NCI-H82 (cell line): ENCODE data around the gene CEND1.

Experiments used
- DNase-seq: peaks from one replicate; lab custom pipeline; 2025; lab: John Stamatoyannopoulos, UW

The CEND1 gene

DNA sequence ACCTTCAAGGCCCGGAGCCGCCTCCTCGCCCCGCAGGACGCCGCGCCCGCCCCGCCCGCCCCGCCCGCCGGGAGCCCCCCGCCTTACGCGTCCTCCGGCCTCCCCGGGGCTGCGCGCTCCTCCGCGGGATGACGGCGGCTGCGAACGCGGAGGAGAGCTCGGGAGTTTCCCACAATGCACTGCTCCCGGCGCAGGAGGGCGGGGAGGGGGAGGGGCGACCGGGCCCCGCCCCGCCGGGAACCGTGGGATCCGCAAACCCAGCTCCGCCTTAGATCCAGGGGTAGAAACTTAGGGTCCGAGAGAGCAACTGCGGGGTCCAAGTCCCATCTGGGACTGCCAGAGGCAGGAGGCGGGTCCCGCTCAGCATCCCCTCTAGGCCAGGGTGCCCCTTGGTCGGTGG, at the start of gene CEND1:
Gene CEND1, minus strand, starts transcription at position 148 of the 400 bp plus-strand sequence. CDS start 1,514 bp downstream, outside the sequence.
- DNase-seq, result peak; percentile 67

DNA sequence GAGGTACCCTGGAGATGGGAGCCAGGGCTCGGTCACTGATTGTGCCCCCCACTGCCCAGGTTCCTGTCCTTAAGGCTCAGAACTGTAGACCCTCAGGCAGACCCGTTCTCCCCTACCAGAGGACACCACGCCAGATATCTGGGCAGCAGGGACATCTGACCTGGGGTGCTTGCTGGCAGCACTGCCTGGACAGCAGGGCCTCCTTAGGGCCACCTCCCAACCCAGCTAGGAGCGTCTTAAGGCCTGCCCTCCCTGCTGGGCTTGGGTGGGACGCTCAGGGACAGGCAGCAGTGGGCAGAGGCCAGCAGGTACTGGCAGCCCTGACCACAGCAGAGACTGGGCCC, 49.4 kb upstream of the CEND1 start:
- DNase-seq, result no peak

DNA sequence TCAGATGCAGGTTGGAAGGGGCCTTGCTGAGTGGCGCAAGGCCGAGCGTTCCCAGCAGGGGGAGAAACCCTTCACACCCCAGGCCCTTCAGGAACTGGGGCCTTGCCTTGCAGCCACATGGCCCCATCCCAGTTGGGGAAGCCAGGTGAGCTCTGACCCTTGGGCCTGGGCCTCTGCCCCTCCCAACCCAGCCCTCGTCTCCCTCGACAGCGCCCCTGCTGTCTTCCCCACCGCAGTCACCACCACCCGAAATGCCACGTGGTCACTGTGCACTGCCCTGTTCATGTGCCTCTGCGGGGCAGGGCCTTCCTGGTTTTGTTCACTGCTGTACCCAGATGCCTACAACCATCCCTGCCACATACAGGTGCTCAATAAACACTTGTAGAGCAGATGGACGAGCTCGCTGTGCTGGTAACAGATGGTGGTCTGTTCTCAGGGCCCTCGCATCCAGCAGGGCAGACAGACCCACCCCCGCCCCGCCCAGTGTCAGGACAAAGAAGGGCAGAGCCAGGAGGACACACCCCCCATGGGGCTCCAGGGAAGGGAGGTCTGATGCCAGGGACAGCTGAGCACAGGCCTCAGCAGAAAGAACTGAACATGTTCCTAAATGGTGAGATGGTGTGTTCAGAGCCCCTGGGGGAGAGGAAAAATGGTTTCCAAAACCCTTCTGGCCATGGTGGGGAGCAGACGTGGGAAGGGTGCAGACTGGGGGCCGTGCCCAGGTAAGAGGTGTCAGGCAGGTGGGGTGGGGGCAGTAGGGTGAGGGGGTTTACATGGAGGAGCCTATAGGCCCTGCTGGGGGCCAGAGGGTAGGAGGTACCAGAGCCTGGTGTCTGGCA, 48.8 kb upstream of the CEND1 start:
- peak; percentile 81 for DNase-seq

DNA sequence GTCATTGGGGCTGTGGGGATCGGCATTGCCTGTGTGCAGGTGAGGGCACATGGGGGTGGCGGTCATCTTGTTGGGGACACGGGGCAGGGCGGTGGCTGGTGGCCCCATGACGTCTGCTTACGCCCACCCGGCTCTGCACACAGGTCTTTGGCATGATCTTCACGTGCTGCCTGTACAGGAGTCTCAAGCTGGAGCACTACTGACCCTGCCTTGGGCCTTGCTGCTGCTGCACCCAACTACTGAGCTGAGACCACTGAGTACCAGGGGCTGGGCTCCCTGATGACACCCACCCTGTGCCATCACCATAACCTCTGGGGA, 48.1 kb upstream of the CEND1 start:
- DNase-seq, result no peak

DNA sequence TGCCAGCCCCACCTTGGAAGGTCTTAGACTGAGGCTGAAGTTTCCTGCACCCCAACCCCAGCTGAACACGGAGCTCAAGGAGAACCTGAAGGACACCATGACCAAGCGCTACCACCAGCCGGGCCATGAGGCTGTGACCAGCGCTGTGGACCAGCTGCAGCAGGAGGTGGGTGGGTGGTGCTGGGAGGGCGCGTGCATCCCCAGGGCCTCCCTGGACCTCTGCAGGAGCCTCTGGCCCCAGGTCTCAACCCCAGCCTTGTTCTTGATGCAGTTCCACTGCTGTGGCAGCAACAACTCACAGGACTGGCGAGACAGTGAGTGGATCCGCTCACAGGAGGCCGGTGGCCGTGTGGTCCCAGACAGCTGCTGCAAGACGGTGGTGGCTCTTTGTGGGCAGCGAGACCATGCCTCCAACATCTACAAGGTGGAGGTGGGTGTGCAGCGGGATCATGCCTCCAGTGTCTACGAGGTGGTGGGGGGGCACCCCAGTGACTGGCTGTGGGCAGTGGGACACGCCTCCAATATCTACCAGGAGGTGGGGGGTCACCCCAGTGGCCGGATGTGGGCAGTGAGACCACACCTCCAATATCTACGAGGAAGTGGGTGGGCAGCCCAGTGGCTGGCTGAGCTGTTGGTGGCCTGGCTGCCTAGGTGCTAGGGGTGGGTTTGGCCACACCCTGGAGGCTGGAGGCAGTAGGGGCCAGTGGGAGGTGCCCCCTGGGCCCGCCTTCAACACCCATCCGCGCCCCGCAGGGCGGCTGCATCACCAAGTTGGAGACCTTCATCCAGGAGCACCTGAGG, 47.5 kb upstream of the CEND1 start:
- DNase-seq, result no peak

DNA sequence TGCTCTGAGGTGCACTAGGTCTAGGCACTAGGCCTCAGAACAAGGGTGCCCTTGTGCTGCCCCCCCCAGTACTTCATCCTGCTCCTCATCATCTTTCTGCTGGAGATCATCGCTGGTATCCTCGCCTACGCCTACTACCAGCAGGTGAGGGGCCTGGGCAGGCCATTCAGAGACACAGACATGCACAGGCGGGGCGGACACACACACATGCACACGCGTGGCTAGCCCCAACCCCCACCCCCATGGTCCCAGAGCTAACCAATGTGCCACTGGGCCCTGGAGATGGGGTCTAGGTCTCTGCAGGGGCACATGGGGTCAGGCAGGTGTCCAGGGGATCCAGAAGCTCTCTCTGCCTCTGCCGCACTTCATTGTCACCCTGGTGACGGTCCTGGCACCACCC, 46.8 kb upstream of the CEND1 start:
- DNase-seq, result no peak

DNA sequence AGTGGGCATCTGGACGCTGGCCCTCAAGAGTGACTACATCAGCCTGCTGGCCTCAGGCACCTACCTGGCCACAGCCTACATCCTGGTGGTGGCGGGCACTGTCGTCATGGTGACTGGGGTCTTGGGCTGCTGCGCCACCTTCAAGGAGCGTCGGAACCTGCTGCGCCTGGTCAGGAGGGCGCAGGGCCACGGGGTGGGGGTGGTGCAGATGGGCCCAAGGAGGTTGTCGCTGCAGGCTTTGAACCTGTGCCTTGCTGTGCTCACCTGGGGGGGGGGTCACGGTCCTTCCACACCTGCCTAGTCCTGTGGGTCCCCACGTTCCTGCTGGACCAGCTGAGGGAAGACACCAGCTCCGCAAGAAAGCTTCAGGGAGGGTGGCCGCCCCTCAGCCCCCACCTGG, 46.4 kb upstream of the CEND1 start:
- DNase-seq, result no peak

DNA sequence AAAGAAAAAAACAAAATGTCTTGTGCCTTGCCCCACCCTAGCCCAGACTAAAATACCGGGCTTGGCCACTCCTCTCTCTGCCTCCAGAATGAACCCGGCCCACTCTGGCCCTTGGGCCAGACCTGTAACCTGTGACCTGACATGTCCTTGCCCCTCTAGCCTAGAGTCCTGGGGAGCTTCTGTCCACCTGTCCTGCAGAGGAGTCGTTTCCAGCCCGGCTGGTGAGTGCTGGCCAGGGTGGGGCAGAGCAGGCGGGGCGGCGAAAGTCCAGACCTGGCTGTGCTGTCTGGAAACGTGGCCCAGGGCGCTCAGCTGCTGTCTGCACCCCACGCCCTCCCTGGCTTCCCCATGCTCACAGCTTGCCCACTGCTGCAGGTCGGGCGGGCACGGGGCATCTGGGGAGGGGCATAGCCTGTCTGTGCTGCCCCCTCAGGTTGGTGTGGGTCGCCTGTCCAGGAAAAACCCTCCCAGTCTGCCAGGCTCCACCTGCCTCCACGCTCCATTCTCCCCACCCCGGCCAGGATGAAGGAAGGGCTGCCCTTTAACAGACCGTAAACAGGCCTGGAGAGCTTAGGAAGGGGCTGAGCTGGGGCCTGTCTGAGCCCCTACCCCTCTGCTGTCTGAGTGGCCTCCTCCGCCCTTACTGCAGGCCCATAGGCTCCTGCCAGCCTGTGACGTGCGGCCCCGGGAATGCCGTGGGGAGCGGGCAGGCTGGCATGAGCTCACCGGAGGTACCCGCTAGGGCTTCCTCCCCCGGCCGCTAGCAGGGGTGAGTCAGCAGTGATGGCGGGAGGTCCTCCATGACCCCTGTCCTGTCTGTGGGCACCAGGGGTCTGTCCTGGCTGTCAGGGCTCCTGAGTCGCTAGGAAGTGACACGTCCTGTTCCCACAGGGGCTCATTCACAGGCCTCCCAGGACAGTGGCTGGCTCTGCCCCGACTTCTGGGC, 44.8 kb upstream of the CEND1 start:
- no peak for DNase-seq

DNA sequence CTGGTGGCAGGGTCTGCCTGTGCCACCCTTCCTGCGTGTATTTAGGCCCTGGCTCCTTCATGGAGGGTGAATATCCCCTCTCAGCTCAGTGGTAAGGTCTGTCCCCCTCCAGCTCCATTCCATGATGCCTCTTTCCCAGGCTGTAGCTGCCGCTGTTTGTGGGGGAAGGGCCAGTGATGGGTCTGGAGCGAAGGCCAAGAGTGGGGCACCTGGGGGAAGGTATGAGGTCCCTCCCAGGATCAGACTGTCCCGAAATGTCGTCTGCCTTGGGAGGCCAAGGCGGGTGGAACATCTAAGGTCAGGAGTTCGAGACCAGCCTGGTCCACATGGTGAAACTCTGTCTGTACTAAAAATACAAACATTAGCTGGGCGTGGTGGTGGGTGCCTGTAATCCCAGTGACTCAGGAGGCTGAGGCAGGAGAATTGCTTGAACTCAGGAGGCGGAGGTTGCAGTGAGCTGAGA, 44.0 kb upstream of the CEND1 start:
- DNase-seq, result peak; percentile 45

DNA sequence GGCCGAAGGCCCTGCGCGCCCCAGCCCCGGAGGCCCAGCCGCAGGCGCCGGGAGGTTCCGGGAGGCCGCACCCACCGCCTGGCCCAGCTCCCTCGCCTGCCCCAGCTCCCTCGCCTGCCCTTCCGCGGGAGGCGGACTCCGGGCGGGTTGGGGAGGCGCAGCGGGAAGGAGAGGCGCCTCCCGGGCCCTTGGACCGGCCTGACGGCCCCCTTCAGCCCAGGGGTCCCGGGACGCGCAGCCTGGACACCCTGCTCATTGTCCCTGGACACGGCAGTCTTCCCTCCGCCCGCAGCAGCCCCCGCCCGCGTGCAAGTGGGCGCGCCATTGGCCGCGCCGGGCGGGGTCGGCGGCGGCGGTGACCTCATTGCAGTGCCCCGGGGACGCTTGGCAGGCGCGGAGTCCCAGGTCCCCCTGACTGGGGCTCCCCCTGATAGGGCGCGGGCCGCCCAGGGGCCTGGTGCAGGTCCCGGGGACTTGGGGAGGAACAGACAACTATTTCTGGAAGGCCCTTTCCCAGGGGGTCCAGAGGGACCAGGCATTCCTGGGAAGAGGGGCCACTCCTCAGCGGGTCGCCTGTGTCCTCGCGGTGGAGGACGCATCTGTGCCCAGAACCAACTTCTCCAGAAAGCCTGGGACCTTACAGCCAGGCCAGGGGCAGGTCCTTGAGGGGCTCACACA, 43.4 kb upstream of the CEND1 start:
- peak; percentile 48 for DNase-seq

DNA sequence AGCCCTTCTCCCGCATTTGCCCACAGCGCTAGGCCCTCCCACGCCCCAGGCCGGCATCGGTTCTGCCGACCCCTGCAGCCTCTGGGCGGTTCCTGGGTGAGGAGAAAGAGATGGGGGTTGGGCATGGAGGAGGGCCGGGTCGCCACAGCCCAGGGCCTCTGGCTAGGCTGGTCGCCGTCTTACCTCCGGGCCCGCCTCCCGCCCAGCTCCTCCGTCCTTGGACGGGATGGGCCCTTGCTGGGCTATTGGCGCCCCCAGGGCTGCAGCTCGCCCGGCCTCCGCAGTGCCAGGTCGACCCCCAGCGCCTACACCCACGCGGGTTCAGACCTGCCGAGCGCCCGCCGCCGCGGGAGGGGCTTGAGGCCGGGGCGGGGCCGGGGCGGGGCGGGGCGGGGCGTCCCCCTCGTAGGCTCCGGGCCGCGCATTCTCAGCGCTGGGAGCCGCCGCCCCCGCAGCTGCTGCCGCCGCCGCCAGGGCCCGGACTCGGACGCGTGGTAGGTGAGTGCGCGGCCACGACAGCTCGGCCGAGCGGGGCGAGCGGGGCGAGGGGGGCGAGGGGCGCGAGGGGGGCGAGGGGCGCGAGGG, 42.7 kb upstream of the CEND1 start, which contains the start of gene CD151:
Gene CD151, plus strand, starts transcription at position 424 of the 585 bp plus-strand sequence. CDS start 3,118 bp downstream, outside the sequence.
- peak; percentile 76 for DNase-seq

DNA sequence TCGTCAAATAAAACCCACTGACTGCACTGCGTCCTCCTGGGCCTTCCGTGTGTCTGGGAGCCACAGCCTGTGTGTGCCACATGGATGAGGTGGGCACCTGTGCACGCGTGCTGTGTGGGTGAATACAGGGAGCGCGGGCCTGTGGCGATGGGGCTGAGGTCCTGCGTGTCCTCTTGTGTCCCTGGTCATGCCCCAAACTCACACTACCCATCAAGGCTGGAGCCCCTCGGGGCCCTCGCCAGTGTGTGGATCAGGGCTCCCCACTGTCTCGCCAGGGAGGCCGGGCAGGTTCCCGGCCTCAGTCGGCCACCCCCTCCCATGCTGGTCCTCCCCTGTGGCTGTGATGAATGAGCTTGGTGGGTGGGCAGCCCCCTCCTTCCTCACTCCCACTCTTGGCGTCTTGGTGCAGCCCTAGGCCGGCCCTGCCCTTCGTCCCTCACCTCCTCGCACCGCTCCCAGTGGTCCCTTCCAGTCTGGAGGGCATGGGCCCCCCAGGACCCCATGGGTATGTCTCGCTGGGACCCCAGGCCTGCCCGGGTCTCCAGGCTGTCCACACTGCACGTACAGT, 42.2 kb upstream of the CEND1 start:
- DNase-seq, result no peak

DNA sequence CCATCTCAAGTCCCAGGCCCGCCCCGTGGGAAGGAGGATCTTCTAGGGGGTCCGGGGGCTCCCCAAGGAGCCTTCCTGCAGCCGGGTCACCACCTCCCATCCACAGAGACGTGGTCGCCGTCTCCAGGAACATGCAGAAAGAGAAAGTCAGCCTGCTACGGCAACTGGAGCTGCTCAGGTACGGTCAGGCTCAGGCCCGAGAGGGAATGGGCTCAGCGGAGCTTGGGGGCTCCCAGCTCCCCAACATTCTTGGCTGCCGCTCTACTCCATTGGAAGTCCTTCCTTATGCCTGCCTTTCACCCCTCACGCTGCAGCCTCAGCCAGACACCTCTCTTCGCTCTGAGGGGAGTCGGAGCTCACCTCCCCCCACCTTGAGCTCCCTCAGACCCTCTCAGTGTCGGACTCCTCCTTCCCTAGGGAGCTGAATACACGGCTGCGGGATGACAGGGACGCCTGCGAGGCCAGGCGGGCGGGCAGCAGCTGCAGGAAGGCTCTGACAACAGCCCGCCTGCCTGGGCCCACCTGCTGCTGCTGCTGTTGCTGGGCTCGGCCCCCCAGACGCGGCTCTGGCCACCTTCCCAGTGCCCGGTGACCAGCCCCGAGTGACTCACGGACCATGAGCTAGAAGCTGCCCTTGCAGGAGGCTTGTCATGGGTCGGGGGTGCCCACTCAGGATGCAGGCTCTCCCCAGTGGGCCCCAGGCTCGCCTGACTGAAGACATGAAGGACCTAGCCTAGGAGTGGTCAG, 41.4 kb upstream of the CEND1 start:
- peak; percentile 43 for DNase-seq

DNA sequence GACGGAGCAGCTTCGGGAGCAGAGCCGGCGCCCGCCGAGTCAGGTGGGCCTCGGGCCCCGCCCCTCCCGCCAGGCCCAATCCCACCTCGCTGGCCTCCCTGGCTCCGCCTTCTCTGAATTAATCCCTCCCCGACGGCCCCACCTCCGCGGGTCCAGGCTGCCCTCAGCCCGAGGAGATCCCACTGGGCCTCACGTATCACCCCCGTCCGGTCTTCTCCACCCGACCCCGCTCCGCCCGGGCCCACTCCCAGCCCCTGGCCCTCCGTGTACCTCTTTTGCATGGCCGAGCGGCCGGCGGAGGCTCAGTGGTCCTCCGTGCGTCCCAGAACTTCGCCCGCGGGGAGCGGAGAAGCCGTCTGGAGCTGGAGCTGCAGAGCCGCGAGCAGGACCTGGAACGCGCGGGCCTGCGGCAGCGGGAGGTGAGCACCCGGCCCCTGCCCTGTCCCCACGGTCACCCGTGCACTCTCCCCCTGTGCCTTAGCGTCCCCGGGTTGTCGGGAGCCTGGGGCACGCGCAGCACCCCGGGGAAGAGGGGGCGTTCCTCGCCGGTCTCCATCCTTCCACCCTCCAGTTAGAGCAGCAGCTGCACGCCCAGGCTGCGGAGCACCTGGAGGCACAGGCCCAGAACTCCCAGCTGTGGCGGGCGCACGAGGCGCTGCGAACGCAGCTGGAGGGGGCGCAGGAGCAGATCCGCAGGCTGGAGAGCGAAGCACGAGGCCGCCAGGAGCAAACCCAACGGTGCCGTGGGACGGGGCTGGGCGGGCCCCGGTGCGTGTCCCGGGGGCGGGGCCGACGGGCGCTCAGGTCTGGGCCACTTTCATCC, 40.6 kb upstream of the CEND1 start:
- peak; percentile 94 for DNase-seq

DNA sequence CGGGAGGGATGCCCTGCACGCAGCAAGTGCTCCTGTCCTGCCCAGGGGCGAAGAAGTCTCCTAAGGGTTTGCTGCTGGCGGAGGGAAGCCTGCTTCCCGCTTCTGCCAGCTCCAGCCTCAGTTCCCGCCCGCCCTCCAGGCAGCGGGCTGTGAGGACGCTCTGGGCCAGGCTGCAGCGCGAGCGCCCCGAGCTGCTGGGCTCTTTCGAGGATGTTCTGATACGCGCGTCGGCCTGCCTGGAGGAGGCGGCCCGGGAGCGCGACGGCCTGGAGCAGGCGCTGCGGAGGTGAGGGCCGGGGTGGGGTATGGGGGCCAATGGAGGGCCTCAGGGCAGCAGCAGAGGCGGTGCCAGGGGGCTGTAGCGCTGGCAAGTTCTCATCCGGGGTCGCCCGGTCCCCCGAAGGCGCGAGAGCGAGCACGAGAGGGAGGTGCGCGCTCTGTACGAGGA, 40.0 kb upstream of the CEND1 start:
- no peak for DNase-seq

DNA sequence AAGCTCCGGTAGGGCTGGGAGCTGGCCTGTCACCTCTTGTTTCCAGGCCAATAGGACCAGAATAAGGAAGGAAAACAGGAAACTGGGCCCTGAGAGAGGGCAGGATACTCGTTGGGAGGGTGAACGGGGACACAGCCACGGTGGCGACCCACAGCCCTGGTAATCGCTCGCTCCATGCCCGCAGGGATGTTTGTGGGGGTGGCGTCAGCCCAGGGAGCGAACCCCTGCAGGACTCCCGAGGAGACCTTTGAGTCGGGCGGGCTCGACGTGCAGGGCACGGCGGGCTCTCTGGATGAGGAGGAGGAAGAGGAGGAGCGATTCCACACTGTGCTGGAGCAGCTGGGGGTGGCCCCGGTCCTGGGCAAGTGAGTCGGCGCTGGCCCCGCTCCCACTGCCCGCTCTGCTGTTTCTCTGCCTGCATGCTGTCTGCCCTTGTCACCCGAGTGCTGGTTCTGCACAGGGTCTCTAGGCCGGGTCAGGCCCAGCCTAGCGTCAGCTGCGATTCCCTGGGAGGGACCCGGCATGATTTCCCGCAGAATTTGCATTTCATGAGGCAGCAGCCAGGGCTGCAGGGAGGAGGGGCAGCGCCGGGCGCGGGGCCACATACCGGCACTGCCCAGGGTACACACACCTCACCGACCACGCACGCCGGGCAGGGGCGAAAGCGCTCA, 39.4 kb upstream of the CEND1 start:
- no peak for DNase-seq

DNA sequence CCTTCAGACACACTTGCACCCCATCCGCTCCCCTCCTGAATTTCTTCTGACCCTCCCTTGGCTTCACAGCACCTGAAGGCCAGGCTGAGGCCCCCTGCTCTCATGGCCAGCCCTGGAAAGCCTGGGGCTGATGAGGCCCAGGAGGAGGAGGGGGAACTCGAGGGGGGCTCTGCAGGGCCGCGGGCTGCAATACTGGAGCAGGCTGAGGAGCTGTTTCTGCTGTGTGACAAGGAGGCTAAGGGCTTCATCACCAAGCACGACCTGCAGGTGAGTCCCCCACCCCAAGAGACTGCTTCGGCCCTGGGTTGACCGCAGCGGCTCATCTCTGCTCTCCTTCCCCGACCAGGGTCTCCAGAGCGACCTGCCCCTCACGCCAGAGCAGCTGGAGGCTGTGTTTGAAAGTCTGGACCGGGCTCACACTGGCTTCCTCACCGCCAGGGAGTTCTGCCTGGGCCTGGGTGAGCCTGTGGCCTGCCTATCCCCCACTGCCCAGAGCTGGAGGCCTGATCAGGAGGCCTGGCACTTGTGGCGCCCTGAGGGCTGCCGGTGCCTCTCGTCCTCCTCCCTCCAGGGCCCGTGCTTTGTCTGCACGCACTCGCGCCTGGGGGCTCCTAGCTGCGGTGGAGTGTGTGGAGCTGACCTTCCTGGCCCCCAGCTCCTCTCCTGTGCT, 38.8 kb upstream of the CEND1 start:
- DNase-seq, result no peak

DNA sequence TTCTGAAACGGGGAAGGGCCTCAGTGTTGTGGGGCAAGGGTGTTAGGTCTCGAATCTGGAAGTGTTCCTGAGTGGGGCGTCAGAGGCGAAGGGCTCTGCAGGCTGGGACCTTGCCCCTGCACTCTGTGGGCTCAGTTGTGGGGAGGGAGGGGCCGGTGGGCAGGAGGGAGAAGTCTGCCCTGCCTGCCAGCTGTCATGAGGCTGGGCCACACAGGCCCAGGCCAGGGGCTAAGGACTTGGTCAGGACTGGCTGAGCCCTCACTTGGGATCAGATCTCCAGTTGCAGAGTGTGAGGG, 38.0 kb upstream of the CEND1 start, which contains the start of gene CRACR2B:
Gene CRACR2B, plus strand, starts transcription at position 23 of the 296 bp plus-strand sequence. CDS start 689 bp downstream, outside the sequence.
- no peak for DNase-seq
